Astrocyte of the spinal cord (primary cell): Measurements from ENCODE around the gene FUOM.

Experiments used
- DNase-seq: peaks from one replicate; pipeline ENCODE4 v3.0.0; 2011; ENCODE audit warnings: low read depth, low spot score
- H3K4me3 ChIP-seq: 2 replicates; pipeline ENCODE4 v1.5.1; 2011; ENCODE audit warnings: low read depth, mild to moderate bottlenecking, low read length, moderate library complexity
- in situ Hi-C: cut with HindIII; loops from 2 replicates; pipeline ENCODE4 v1.10.0; 2017; ENCODE audit warnings: low sequenced_read_pairs
- TF ChIP-seq, protein P1 (sequence below): IDR thresholded peaks from 2 replicates; pipeline ENCODE4 v1.5.1; 2012; ENCODE audit warnings: low read depth, mild to moderate bottlenecking, low read length, inconsistent platforms

Gene FUOM

DNA sequence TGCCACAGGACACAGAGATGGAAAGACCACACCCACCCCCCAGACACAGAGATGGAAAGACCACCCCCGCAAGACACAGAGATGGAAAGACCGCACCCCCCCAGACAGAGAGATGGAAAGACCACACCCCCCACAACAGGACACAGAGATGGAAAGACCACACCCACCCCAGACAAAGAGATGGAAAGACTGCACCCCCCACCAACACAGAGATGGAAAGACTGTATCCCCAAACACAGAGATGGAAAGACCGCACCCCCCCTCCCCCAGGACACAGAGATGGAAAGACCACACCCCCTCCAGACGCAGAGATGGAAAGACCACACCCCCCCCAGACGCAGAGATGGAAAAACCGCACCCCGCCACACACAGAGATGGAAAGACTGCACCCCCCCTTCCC lies 41.1 kb downstream of the FUOM start:
- in situ Hi-C loops = no loop called here
- TF ChIP-seq, protein P1, sequence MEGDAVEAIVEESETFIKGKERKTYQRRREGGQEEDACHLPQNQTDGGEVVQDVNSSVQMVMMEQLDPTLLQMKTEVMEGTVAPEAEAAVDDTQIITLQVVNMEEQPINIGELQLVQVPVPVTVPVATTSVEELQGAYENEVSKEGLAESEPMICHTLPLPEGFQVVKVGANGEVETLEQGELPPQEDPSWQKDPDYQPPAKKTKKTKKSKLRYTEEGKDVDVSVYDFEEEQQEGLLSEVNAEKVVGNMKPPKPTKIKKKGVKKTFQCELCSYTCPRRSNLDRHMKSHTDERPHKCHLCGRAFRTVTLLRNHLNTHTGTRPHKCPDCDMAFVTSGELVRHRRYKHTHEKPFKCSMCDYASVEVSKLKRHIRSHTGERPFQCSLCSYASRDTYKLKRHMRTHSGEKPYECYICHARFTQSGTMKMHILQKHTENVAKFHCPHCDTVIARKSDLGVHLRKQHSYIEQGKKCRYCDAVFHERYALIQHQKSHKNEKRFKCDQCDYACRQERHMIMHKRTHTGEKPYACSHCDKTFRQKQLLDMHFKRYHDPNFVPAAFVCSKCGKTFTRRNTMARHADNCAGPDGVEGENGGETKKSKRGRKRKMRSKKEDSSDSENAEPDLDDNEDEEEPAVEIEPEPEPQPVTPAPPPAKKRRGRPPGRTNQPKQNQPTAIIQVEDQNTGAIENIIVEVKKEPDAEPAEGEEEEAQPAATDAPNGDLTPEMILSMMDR = no peak
- H3K4me3 ChIP-seq = no peak overlapping the region
- no peak for DNase-seq

DNA sequence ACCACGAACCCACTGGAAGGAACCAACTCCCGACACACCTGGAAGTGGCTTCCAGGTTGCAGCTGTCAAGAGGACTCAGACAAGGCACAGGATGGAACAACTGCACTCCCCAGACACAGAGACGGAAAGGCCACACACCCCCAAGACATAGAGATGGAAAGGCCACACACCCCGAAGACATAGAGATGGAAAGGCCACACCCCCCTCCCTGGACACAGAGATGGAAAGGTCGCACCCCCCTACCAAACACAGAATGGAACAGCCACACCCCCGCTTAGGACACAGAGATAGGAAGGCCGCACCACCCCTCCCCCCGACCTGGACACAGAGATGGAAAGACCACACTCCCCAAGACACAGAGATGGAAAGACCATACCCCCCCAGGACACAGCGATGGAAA lies 41.6 kb downstream of the FUOM start:
- TF ChIP-seq, protein P1 = no peak
- in situ Hi-C loops = no loop called here
- DNase-seq = no peak
- H3K4me3 ChIP-seq = no peak overlapping the region

DNA sequence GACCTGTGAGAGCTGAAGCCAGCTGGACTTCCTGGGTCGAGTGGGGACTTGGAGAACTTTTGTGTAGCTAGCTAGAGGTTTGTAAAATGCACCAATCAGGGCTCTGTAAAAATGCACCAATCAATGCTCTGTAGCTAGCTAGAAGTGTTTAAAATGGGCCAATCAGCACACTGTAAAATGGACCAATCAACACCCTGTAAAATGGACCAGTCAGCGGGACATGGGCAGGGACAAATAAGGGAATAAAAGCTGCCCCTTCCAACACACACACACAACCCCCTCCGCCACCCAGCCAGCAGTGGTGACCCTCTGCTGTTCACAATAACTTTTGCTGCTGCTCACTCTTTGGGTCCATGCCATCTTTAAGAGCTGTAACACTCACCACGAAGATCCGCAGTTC lies 42.0 kb downstream of the FUOM start:
- in situ Hi-C loops = no loop called here
- TF ChIP-seq, protein P1 = no peak
- DNase-seq = no peak
- H3K4me3 ChIP-seq = no peak overlapping the region

DNA sequence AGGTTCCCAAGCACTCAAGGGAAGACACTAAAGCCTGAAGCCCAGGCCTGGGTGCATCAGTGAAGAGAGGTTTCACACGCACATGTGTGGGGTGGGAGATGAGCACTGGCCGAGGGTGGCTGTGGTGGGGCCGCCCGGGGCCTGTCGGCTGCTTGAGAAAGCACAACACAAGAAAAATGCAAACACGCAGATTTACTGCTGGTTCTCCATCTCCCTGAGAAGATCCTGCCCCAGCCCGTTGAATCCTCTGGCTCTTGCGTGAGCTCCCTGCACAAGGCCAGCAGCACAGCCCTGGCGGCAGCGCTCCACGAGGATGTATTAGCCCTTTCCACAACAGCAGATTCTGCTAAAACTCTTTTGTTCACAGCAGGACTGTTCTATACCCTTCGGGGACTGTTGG lies 42.9 kb downstream of the FUOM start:
- H3K4me3 ChIP-seq = no peak overlapping the region
- TF ChIP-seq, protein P1 = no peak
- no peak for DNase-seq
- in situ Hi-C loops = no loop called here

DNA sequence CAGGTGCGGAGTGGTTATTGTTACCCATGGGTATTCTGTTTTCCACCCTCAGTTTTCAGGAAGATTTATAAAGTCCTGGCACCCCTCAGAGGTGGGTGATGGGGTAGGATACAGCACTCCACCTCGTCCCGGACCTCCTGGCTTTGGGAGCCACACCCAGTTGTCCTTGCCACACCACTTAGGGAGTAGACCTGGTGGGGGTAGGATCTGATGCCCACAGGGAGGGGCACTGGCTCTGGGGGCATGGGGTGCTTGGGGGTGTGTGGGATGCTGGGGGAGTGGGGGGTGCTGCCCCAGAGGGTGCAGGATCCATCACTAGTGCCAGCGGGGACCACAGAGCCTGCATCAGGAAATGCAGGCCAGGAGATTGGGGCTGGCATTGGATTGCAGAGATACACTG lies 44.6 kb downstream of the FUOM start:
- DNase-seq = no peak
- in situ Hi-C loops = no loop called here
- no peak overlapping the region for H3K4me3 ChIP-seq
- TF ChIP-seq, protein P1 = no peak

DNA sequence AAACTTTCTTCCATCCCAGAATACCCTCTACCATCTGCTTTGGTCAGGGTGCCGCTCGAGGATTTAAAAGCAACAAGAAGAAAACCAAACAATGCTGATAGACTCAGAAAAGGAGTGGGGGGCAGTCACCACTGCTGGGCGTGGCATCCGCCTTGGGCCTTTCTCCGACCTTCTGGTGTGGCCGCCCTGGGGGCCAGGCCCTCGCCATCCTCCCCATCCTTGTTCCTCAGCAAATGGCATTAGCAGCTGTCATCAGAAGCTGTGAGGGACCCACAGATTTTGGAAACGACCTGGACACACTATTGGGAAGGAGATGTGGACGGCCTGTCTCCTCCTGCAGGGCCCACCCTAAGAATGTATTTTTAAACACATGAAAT lies 45.1 kb downstream of the FUOM start:
- TF ChIP-seq, protein P1 = no peak
- H3K4me3 ChIP-seq = no peak overlapping the region
- in situ Hi-C loops = no loop called here
- no peak for DNase-seq
